Vagina (tissue), 2 donors: ENCODE data around the gene TRAF3IP1.

Experiments
- POLR2AphosphoS5 ChIP-seq, 2 donors: sonication (generic); formaldehyde crosslinking; IDR thresholded peaks; one replicate each; pipeline ENCODE4 v1.9.0; 2017; ENCODE audit warnings: antibody characterized with exemption in 2 of 2, mild to moderate bottlenecking in 2 of 2, low read depth in 1 of 2; ENCODE audit not compliant: insufficient read depth in 1 of 2
- TF ChIP-seq, protein P1 (sequence below), 3 experiments: fragments of 450-650 bp in 2 of 3; fragments of 200-600 bp in 1 of 3; sonication (generic) in 1 of 3; IDR thresholded peaks; one replicate each; pipeline ENCODE4 v1.5.1; 2017 to 2019; ENCODE audit warnings: antibody characterized with exemption in 3 of 3, mild to moderate bottlenecking in 2 of 3, moderate library complexity in 2 of 3

DNA sequence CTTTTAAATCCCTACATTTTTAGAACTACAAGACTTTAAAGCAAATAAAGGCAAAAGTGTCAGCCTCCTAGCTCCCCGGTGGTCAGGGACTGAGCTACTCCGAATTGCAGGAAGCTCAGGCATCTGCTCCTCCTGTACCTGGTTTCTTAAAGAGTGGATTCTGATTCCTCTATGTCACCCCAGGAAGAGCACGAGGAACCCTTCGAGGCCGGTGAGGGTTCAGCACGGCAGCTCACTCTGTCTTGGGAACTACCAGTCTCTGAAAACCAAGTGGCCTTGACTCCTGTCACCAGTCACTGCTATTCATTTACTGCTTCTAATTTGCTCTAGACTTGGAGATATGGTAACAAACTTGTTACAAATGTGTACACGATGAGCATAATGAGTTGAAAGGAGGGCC, 34.2 kb upstream of the TRAF3IP1 start:
- TF ChIP-seq, protein P1, sequence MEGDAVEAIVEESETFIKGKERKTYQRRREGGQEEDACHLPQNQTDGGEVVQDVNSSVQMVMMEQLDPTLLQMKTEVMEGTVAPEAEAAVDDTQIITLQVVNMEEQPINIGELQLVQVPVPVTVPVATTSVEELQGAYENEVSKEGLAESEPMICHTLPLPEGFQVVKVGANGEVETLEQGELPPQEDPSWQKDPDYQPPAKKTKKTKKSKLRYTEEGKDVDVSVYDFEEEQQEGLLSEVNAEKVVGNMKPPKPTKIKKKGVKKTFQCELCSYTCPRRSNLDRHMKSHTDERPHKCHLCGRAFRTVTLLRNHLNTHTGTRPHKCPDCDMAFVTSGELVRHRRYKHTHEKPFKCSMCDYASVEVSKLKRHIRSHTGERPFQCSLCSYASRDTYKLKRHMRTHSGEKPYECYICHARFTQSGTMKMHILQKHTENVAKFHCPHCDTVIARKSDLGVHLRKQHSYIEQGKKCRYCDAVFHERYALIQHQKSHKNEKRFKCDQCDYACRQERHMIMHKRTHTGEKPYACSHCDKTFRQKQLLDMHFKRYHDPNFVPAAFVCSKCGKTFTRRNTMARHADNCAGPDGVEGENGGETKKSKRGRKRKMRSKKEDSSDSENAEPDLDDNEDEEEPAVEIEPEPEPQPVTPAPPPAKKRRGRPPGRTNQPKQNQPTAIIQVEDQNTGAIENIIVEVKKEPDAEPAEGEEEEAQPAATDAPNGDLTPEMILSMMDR (IDR thresholded peaks at IDR 0.05), result no peak
- no peak for TF ChIP-seq POLR2AphosphoS5 (IDR thresholded peaks at IDR 0.05; ENCODE audit: insufficient read depth in 1 of 2, low read depth in 1 of 2)
